ENCODE data around the gene ANKK1.

ANKK1 gene

GRCh38 chr11:113370634-113371033 is 16.9 kb upstream of the ANKK1 start:
- Mint-ChIP-seq H3K4me3 (no peak overlapping the region), H3K27me3 (no peaks in the 10 kb centered on the region), H3K36me3 (peaks cover 7% of the 10 kb centered on the region), H3K27ac (no peak overlapping the region), H3K4me1 (ENCODE audit: low read depth) (peaks cover 11% of the 10 kb centered on the region), H3K9me3 (ENCODE audit: low read depth) (no peaks in the 10 kb centered on the region)

GRCh38 chr11:113372309-113372708 is 15.3 kb upstream of the ANKK1 start:
- H3K4me3 Mint-ChIP-seq = no peak overlapping the region
- H3K27me3 Mint-ChIP-seq = no peaks in the 10 kb centered on the region
- H3K4me1 Mint-ChIP-seq (ENCODE audit: low read depth) = no peaks in the 10 kb centered on the region
- peaks cover 6% of the 10 kb centered on the region for H3K36me3 Mint-ChIP-seq
- no peaks in the 10 kb centered on the region for H3K9me3 Mint-ChIP-seq (ENCODE audit: low read depth)
- peak overlapping the region; percentile 22 for H3K27ac Mint-ChIP-seq

- Mint-ChIP-seq H3K27me3 (no peaks in the 10 kb centered on the region), H3K4me1 (ENCODE audit: low read depth) (no peaks in the 10 kb centered on the region), H3K27ac (no peak overlapping the region), H3K36me3 (peaks cover 5% of the 10 kb centered on the region), H3K4me3 (no peak overlapping the region), H3K9me3 (ENCODE audit: low read depth) (no peaks in the 10 kb centered on the region)
These were observed 14.3 kb upstream of the ANKK1 start for GRCh38 chr11:113373306-113373705.

GRCh38 chr11:113373981-113374560 is 13.5 kb upstream of the ANKK1 start:
- Mint-ChIP-seq H3K27ac (no peak overlapping the region), H3K36me3 (peaks cover 5% of the 10 kb centered on the region), H3K4me3 (no peak overlapping the region)

GRCh38 chr11:113375402-113375801 is 12.2 kb upstream of the ANKK1 start:
- Mint-ChIP-seq H3K27me3 (no peaks in the 10 kb centered on the region), H3K4me1 (ENCODE audit: low read depth) (no peaks in the 10 kb centered on the region)

More at GRCh38 chr11:113373981-113374560, 13.5 kb upstream of the ANKK1 start:
- H3K4me1 Mint-ChIP-seq (ENCODE audit: low read depth) = no peaks in the 10 kb centered on the region
- H3K27me3 Mint-ChIP-seq = no peaks in the 10 kb centered on the region
- H3K9me3 Mint-ChIP-seq (ENCODE audit: low read depth) = no peaks in the 10 kb centered on the region

GRCh38 chr11:113376156-113376555 is 11.4 kb upstream of the ANKK1 start:
- H3K4me1 Mint-ChIP-seq (ENCODE audit: low read depth) = no peaks in the 10 kb centered on the region
- H3K36me3 Mint-ChIP-seq = peaks cover 13% of the 10 kb centered on the region
- no peaks in the 10 kb centered on the region for H3K9me3 Mint-ChIP-seq (ENCODE audit: low read depth)
- no peak overlapping the region for H3K27ac Mint-ChIP-seq
- no peak overlapping the region for H3K4me3 Mint-ChIP-seq
- no peaks in the 10 kb centered on the region for H3K27me3 Mint-ChIP-seq

More at GRCh38 chr11:113375402-113375801, 12.2 kb upstream of the ANKK1 start:
- Mint-ChIP-seq H3K4me3 (no peak overlapping the region), H3K36me3 (peaks cover 10% of the 10 kb centered on the region), H3K9me3 (ENCODE audit: low read depth) (no peaks in the 10 kb centered on the region), H3K27ac (no peak overlapping the region)

- peaks cover 9% of the 10 kb centered on the region for H3K36me3 Mint-ChIP-seq
- no peak overlapping the region for H3K27ac Mint-ChIP-seq
- H3K27me3 Mint-ChIP-seq = no peaks in the 10 kb centered on the region
- H3K9me3 Mint-ChIP-seq (ENCODE audit: low read depth) = no peaks in the 10 kb centered on the region
- no peak overlapping the region for H3K4me3 Mint-ChIP-seq
- no peaks in the 10 kb centered on the region for H3K4me1 Mint-ChIP-seq (ENCODE audit: low read depth)
These were observed 9.7 kb upstream of the ANKK1 start for GRCh38 chr11:113377681-113378412.

- Mint-ChIP-seq H3K9me3 (ENCODE audit: low read depth) (no peaks in the 10 kb centered on the region), H3K36me3 (peaks cover 9% of the 10 kb centered on the region), H3K4me1 (ENCODE audit: low read depth) (no peaks in the 10 kb centered on the region), H3K4me3 (no peak overlapping the region), H3K27me3 (no peaks in the 10 kb centered on the region), H3K27ac (no peak overlapping the region)
These were observed 8.9 kb upstream of the ANKK1 start for GRCh38 chr11:113378692-113379091.

GRCh38 chr11:113382121-113382520 is 5.5 kb upstream of the ANKK1 start:
- H3K27ac Mint-ChIP-seq = no peak overlapping the region
- peaks cover 11% of the 10 kb centered on the region for H3K36me3 Mint-ChIP-seq
- H3K27me3 Mint-ChIP-seq = no peaks in the 10 kb centered on the region
- no peaks in the 10 kb centered on the region for H3K4me1 Mint-ChIP-seq (ENCODE audit: low read depth)
- H3K4me3 Mint-ChIP-seq = no peak overlapping the region
- no peaks in the 10 kb centered on the region for H3K9me3 Mint-ChIP-seq (ENCODE audit: low read depth)

- Mint-ChIP-seq H3K36me3 (peaks cover 11% of the 10 kb centered on the region), H3K27ac (no peak overlapping the region), H3K4me3 (no peak overlapping the region), H3K4me1 (ENCODE audit: low read depth) (no peaks in the 10 kb centered on the region), H3K27me3 (no peaks in the 10 kb centered on the region), H3K9me3 (ENCODE audit: low read depth) (no peaks in the 10 kb centered on the region)
These were observed 3.0 kb upstream of the ANKK1 start for GRCh38 chr11:113384551-113384950.

GRCh38 chr11:113385749-113386148 is 1.8 kb upstream of the ANKK1 start:
- Mint-ChIP-seq H3K36me3 (peaks cover 5% of the 10 kb centered on the region), H3K27ac (no peak overlapping the region), H3K4me3 (no peak overlapping the region), H3K27me3 (no peaks in the 10 kb centered on the region), H3K9me3 (ENCODE audit: low read depth) (no peaks in the 10 kb centered on the region), H3K4me1 (ENCODE audit: low read depth) (no peaks in the 10 kb centered on the region)

- Mint-ChIP-seq H3K27ac (no peak overlapping the region), H3K4me3 (no peak overlapping the region), H3K4me1 (ENCODE audit: low read depth) (no peaks in the 10 kb centered on the region), H3K27me3 (no peaks in the 10 kb centered on the region), H3K36me3 (peaks cover 3% of the 10 kb centered on the region), H3K9me3 (ENCODE audit: low read depth) (no peaks in the 10 kb centered on the region)
These were observed 713 bp upstream of the ANKK1 start for GRCh38 chr11:113386866-113387265.

- H3K4me1 Mint-ChIP-seq (ENCODE audit: low read depth) = no peaks in the 10 kb centered on the region
- peaks cover 2% of the 10 kb centered on the region for H3K27me3 Mint-ChIP-seq
- no peaks in the 10 kb centered on the region for H3K9me3 Mint-ChIP-seq (ENCODE audit: low read depth)
- H3K27ac Mint-ChIP-seq = no peak overlapping the region
- no peak overlapping the region for H3K4me3 Mint-ChIP-seq
- H3K36me3 Mint-ChIP-seq = peaks cover 3% of the 10 kb centered on the region
These were observed 1.7 kb downstream of the ANKK1 start for GRCh38 chr11:113389272-113389671.

- Mint-ChIP-seq H3K36me3 (no peaks in the 10 kb centered on the region), H3K4me3 (no peak overlapping the region), H3K4me1 (ENCODE audit: low read depth) (no peaks in the 10 kb centered on the region), H3K27me3 (peaks cover 2% of the 10 kb centered on the region), H3K9me3 (ENCODE audit: low read depth) (no peaks in the 10 kb centered on the region), H3K27ac (no peak overlapping the region)
These were observed 4.8 kb downstream of the ANKK1 start for GRCh38 chr11:113392236-113392921.

GRCh38 chr11:113393501-113393985 is 6.0 kb downstream of the ANKK1 start:
- Mint-ChIP-seq H3K9me3 (ENCODE audit: low read depth) (no peaks in the 10 kb centered on the region), H3K27ac (no peak overlapping the region), H3K36me3 (no peaks in the 10 kb centered on the region), H3K27me3 (peaks cover 2% of the 10 kb centered on the region), H3K4me3 (no peak overlapping the region), H3K4me1 (ENCODE audit: low read depth) (no peaks in the 10 kb centered on the region)

All from activated naive CD8-positive, alpha-beta T cell (primary cell).